Transverse colon (tissue), 4 donors: Measurements from ENCODE around the gene SPG21. TPM values are rescaled to one million over a fixed set of nuclear protein-coding genes. Genes with fewer than 3 reads are reported as not detected.

Experiments used
- DNase-seq: peaks from one replicate; pipeline ENCODE4 v3.0.0-alpha.2; 2019
- H3K27ac ChIP-seq, 4 donors: fragments of 200-600 bp; sonication (generic); 2 replicates each; pipeline ENCODE4 v1.5.1; 2016 to 2018; ENCODE audit warnings: inconsistent platforms in 4 of 4
- H3K27me3 ChIP-seq: fragments of 200-600 bp; sonication (generic); 2 replicates; pipeline ENCODE4 v1.5.1; 2017; ENCODE audit warnings: inconsistent platforms
- H3K36me3 ChIP-seq, 4 donors: fragments of 200-600 bp; sonication (generic); 2 replicates each; pipeline ENCODE4 v1.5.1; 2017 to 2019; ENCODE audit warnings: inconsistent platforms in 4 of 4
- H3K4me1 ChIP-seq, 4 donors: fragments of 200-600 bp; sonication (generic); 2 replicates each; pipeline ENCODE4 v1.5.1; 2017 to 2020; ENCODE audit warnings: inconsistent platforms in 4 of 4
- H3K4me3 ChIP-seq, 4 donors: fragments of 200-600 bp; sonication (generic); 1 replicate in 1 of 4; 2 replicates in 3 of 4; pipeline versions ENCODE4 v1.5.1 to v1.6.1; 2017 to 2019; ENCODE audit warnings: inconsistent platforms in 4 of 4
- H3K9me3 ChIP-seq, 2 donors: fragments of 200-600 bp; sonication (generic); 2 replicates each; pipeline ENCODE4 v1.5.1; 2017 to 2019; ENCODE audit warnings: inconsistent platforms in 2 of 2
- CTCF ChIP-seq, 5 experiments: fragments of 200-600 bp in 3 of 5; fragments of 450-650 bp in 2 of 5; sonication (generic) in 3 of 5; IDR thresholded peaks; 1 replicate in 2 of 5; 2 replicates in 3 of 5; pipeline ENCODE4 v1.5.1; 2016 to 2017; ENCODE audit warnings: antibody characterized with exemption in 5 of 5, inconsistent platforms in 3 of 5, mild to moderate bottlenecking in 2 of 5, moderate library complexity in 1 of 5
- EP300 ChIP-seq: sonication (generic); formaldehyde crosslinking; IDR thresholded peaks from one replicate; pipeline ENCODE4 v1.6.1; 2017; ENCODE audit warnings: antibody characterized with exemption, low read depth
- POLR2A ChIP-seq: fragments of 450-650 bp; IDR thresholded peaks from one replicate; pipeline ENCODE4 v1.6.1; 2016; ENCODE audit warnings: antibody characterized with exemption, mild to moderate bottlenecking, moderate library complexity
- POLR2AphosphoS5 ChIP-seq, 3 donors: sonication (generic); formaldehyde crosslinking; IDR thresholded peaks; one replicate each; pipeline ENCODE4 v1.6.1; 2016; ENCODE audit warnings: antibody characterized with exemption in 3 of 3
- WGBS, 2 donors: methylation state at CpG; one replicate each; pipeline ENCODE4 v1.1.5; 2018; ENCODE audit warnings: low coverage in 1 of 2; 5-methylcytosine and 5-hydroxymethylcytosine counted together
- in situ Hi-C, 4 donors: fragments of 200-750 bp; cut with MboI; loops; one replicate each; pipeline versions ENCODE4 v1.15.0 to v1.15.1; 2017; ENCODE audit warnings: low sequenced_read_pairs in 3 of 4, low pct_ligation_motif_present in 1 of 4, low pct_unique_long_range_greater_than_20kb in 1 of 4
- intact Hi-C: fragments of 100-400 bp; cut with DNase I; formaldehyde crosslinking; loops from one replicate; pipeline ENCODE4 v1.15.1; 2023; ENCODE audit warnings: low total_unique reads
- total RNA-seq, 4 donors: library from RNA; depleted of rRNA; stranded (reverse); fragments of >200 nt; gene quantifications; one replicate each; pipeline ENCODE4 v1.1.0, GENCODE V29; 2016

The SPG21 gene
- total RNA-seq, 4 donors from 2014 or later = 27.7 to 67.2 (median 53.0) TPM

GRCh38 chr15:64985366-64986033, 4.2 kb downstream of the SPG21 start:
- 26 to 33% methylated on average over 5 to 9 of the region's 9 CpGs for WGBS, 2 donors
- H3K27ac ChIP-seq = peak overlapping the region; percentile 64 to 73 (median 69)
- H3K9me3 ChIP-seq = no peaks in the 10 kb centered on the region
- H3K4me3 ChIP-seq = no peak overlapping the region
- TF ChIP-seq CTCF (IDR thresholded peaks at IDR 0.05) (no peak), POLR2A (no peak), EP300 (no peak), POLR2AphosphoS5 (IDR thresholded peaks at IDR 0.05) (no peak)
- H3K27me3 ChIP-seq = no peaks in the 10 kb centered on the region
- H3K36me3 ChIP-seq = peaks cover 0 to 4% (median 0%) of the 10 kb centered on the region in 4 donors
- intact Hi-C loops (no loop called here), in situ Hi-C loops (no loop called here)
- no peak for DNase-seq
- H3K4me1 ChIP-seq = peaks cover 3 to 49% (median 32%) of the 10 kb centered on the region in 4 donors

GRCh38 chr15:64982472-64982871, 7.2 kb downstream of the SPG21 start:
- Histone ChIP-seq H3K4me3 (no peak overlapping the region), H3K27me3 (no peaks in the 10 kb centered on the region), H3K27ac (no peak overlapping the region), H3K9me3 (no peaks in the 10 kb centered on the region), H3K4me1 (peaks cover 3 to 31% (median 20%) of the 10 kb centered on the region in 4 donors), H3K36me3 (peaks cover 0 to 17% (median 6%) of the 10 kb centered on the region in 4 donors)
- WGBS, 2 donors = 87% methylated on average over 1 of the region's 1 CpG; no CpG with 5 or more reads in 1 of the 2 donors
- in situ Hi-C loops (no loop called here), intact Hi-C loops (no loop called here)
- TF ChIP-seq EP300 (no peak), POLR2AphosphoS5 (IDR thresholded peaks at IDR 0.05) (no peak), CTCF (IDR thresholded peaks at IDR 0.05) (no peak), POLR2A (no peak)
- DNase-seq = no peak

- in situ Hi-C loops = no loop called here
- TF ChIP-seq EP300 = no peak
- no peak for TF ChIP-seq POLR2AphosphoS5 (IDR thresholded peaks at IDR 0.05)
- no peak for TF ChIP-seq CTCF (IDR thresholded peaks at IDR 0.05)
- TF ChIP-seq POLR2A = no peak
- no peaks in the 10 kb centered on the region for H3K9me3 ChIP-seq
- WGBS, 2 donors = 97 to 98% methylated on average over 5 to 6 of the region's 6 CpGs
- H3K36me3 ChIP-seq = peaks cover 0 to 22% (median 7%) of the 10 kb centered on the region in 4 donors
- H3K4me3 ChIP-seq = no peak overlapping the region
- intact Hi-C loops = no loop called here
- peaks cover 3 to 25% (median 20%) of the 10 kb centered on the region in 4 donors for H3K4me1 ChIP-seq
- no peaks in the 10 kb centered on the region for H3K27me3 ChIP-seq
- no peak for DNase-seq
- H3K27ac ChIP-seq = no peak overlapping the region
These were observed 7.8 kb downstream of the SPG21 start for GRCh38 chr15:64981812-64982431.

GRCh38 chr15:64979252-64979710, 10.4 kb downstream of the SPG21 start:
- Histone ChIP-seq H3K36me3 (peaks cover 0 to 45% (median 15%) of the 10 kb centered on the region in 4 donors), H3K9me3 (no peaks in the 10 kb centered on the region), H3K27ac (no peak overlapping the region), H3K27me3 (no peaks in the 10 kb centered on the region), H3K4me3 (no peak overlapping the region), H3K4me1 (peaks cover 0 to 3% (median 2%) of the 10 kb centered on the region in 4 donors)
- intact Hi-C loops = no loop called here
- WGBS, 2 donors = 83 to 90% methylated on average over 3 to 7 of the region's 7 CpGs
- in situ Hi-C loops = no loop called here
- no peak for DNase-seq
- TF ChIP-seq CTCF (IDR thresholded peaks at IDR 0.05) (no peak), POLR2A (no peak), POLR2AphosphoS5 (IDR thresholded peaks at IDR 0.05) (no peak), EP300 (no peak)
